GM19467 (cell line): Measurements from ENCODE around the gene BOLL.
"Not testable (repeated sequence)": the region's sequence is repeated elsewhere in the genome, so short reads cannot be mapped to it uniquely, and the experiment has no call there.

Source experiments
- ATAC-seq: cut with Tn5 transposase; IDR thresholded peaks from one replicate; pipeline ENCODE4 v1.9.1; 2021; ENCODE audit warnings: mild to moderate bottlenecking, moderate library complexity; ENCODE audit not compliant: unreplicated experiment

Gene BOLL

DNA sequence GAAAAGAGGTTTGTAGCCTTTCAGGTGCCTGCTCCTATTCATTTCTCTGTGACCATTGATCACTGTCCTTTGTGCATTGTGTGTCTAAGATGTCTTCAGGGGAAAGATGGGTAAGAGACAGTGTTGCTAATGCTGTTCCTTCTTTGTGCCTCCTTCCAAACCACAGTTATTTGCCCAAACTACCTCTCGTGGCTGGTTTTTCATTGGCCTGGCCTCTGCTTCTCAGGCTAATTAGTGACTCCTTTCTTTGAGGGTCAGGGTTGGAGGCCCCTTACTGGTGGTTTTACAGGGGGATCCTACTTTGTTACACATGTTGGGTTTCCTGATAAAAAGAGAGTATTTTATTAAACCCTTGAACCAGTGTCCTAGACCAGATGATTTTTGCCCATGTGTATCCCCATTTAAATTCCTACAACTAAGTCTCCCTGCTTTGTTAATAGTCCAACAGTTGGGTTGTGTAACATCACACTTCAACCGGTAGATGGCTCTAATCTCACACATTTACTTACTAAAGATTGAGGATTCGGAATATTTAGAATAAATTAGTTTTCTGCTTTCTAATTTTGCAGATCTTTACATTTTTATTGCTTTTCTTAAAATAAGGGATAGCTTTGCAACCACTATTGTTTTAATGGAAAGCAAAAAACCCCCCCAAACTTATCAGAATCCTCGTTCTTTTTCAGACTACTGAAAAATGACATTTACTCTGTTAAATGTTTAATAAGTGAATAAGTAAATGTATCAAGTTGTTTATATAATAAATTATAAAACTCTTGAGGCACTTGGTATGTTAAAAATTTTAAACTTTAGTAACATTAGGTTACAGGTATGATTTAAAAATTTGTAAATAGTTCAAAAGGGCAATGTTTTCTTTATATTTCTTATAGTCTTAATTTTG is 77.6 kb downstream of the BOLL start:
- ATAC-seq, result no peak

DNA sequence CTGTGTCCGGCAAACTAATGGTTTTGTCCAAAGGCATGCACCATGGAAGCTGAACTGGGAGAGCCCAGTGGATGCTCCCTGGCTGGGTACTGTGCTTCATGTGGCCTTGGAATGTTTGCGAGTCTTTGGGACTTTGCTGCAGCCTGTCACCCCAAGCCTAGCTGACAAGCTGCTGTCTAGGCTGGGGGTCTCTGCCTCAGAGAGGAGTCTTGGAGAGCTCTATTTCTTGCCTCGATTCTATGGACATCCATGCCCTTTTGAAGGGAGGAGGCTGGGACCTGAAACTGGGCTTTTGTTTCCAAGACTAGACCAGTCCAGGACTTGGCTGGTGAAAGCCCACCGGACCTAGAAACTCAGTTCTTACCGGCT is 78.3 kb downstream of the BOLL start:
- no peak for ATAC-seq

DNA sequence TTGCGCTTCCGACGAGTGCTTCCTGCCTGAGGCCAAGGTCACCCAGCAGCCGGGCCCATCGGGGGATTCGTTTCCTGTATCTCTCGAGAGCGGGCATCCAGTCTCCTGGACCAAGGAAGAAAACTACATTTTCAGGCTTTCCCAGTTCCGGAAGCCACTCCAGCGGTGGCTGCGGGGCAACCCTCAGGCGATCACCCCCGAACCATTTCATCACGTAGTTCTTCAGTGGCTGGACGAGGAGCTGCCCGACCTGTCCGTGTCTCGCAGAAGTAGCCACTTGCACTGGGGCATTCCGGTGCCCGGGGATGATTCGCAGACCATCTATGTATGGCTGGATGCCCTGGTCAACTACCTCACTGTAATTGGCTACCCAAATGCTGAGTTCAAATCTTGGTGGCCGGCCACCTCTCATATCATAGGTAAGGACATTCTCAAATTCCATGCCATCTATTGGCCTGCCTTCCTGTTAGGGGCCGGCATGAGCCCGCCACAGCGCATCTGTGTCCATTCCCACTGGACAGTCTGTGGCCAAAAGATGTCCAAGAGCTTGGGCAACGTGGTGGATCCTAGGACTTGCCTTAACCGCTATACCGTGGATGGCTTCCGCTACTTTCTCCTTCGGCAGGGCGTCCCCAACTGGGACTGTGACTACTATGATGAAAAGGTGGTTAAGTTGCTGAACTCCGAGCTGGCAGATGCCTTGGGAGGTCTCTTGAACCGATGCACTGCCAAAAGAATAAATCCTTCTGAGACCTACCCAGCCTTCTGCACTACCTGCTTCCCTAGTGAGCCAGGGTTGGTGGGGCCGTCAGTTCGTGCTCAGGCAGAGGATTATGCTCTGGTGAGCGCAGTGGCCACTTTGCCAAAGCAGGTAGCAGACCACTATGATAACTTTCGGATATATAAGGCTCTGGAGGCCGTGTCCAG is 78.9 kb downstream of the BOLL start:
- ATAC-seq, result peak; percentile 17

DNA sequence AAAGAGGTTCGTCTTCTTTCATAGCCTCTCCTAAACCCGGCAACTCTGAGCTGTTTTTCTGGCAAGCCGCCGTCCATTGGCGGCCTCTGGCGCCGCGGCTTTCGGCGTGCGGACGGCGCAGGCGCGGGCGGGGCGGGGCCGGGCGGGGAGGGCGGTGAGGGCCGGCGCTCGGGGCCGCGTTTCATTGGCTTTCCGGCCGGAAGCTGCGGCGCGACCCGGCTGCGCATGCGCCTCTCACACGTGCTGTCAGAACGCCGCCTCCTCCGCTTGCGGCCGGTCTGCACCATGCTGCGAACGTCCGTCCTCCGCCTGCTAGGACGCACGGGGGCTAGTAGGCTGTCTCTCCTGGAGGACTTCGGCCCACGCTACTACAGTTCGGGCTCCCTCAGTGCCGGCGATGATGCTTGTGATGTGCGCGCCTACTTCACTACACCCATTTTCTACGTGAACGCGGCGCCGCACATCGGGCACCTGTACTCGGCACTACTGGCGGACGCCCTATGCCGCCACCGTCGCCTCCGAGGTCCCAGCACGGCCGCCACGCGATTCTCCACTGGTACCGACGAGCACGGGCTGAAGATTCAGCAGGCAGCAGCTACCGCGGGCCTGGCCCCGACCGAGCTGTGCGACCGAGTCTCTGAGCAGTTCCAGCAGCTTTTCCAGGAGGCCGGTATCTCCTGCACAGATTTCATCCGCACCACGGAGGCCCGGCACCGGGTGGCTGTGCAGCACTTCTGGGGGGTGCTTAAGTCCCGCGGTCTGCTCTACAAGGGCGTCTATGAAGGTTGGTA is 79.8 kb downstream of the BOLL start, which contains the start of gene MARS2:
Gene MARS2, plus strand, starts transcription at position 249 of the 791 bp plus-strand sequence. Its CDS starts 37 bp downstream, at position 286.
- ATAC-seq, result peak; percentile 86

DNA sequence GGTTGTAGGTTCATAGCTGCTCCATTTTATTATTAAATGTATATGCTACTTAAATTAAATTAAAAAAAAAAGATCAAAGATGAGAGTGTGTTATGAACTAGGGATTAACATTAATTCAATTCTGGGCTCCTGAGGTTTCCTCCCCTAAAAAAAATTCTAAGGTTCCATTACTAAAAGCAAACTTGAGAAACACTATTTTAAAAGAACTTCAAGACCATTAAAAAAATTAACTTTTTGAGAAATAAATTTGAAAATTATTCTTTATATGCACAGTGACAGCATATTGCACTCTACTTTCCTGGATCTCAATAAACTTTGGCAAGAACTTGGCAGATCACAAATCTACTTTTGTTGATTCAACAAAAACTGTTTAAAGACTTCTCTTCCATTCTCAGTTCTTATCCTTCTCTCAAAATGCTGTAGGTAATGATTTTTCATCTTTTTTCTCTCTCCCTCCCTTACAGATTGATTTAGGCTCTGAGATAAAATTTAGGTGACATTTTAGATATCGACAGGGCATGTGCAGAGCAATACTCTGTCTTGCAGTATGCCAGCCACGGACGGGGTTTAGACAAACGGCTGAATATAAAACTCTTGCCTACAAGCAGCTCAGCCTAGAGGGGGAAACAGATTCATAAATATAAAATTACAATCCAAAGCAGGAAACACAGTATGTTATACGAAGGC is 80.5 kb downstream of the BOLL start:
- ATAC-seq, result peak; percentile 30

DNA sequence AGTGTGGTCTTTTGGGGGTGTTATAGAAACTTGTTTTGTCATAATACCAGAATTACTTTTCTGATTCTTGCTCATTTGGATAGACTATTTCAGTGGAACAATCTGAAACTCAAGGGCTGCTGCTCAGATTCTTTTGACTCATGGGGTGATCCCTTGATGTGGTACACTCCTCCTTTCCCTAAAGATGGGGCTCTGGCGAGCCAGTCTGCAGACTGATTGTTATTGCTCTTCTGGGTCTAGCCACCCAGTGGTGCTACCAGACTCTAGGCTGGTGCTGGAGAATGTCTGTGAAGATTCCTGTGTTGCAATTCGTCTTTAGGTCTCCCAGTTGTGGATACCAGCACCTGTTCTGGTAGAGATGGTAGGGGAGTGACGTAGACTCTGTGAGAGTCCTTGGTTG is 84.2 kb downstream of the BOLL start:
- no peak for ATAC-seq

DNA sequence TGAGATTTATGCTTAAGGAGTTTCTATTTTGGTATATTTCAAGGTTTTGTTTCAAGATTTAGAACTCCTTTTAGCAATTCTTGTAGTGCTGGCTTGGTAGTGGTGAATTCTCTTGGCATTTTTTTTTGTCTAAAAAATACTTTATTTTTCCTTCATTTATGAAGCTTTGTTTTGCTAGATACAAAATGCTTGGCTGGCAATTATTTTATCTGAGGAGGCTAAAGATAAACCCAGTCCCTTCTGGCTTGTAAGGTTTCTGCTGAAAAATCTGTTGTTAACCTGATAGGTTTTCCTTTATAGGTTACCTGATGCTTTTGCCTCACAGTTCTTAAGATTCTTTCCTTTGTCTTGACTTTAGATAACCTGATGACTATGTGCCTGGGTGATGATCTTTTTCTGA is 85.4 kb downstream of the BOLL start:
- ATAC-seq, result not testable (repeated sequence)

DNA sequence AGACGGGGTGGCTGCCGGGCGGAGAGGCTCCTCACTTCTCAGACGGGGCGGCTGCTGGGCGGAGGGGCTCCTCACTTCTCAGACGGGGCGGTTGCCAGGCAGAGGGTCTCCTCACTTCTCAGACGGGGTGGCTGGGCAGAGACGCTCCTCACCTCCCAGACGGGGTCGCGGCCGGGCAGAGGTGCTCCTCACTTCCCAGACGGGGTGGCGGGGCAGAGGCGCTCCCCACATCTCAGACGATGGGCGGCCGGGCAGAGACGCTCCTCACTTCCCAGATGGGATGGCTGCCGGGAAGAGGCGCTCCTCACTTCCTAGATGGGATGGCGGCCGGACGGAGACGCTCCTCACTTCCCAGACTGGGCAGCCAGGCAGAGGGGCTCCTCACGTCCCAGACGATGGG is 88.5 kb downstream of the BOLL start:
- not testable (repeated sequence) for ATAC-seq

DNA sequence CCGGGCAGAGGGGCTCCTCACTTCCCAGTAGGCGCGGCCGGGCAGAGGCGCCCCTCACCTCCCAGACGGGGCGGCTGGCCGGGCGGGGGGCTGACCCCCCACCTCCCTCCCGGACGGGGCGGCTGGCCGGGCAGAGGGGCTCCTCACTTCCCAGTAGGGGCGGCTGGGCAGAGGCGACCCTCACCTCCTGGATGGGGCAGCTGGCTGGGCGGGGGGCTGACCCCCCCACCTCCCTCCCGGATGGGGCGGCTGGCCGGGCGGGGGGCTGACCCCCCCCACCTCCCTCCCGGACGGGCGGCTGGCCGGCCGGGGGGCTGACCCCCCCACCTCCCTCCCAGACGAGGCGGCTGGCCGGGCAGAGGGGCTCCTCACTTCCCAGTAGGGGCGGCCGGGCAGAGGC is 89.1 kb downstream of the BOLL start:
- ATAC-seq, result not testable (repeated sequence)

DNA sequence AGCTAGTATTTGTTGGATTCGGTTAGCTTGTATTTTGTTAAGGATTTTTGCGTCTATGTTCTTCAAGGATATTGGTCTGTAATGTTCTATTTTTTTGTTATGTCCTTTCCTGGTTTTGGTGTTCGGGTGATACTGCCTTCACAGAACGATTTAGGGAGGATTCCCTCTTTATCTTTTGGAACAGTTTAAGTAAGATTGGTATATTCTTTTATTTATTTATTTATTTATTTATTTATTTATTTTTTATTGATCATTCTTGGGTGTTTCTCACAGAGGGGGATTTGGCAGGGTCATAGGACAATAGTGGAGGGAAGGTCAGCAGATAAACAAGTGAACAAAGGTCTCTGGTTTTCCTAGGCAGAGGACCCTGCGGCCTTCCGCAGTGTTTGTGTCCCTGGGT is 89.9 kb downstream of the BOLL start:
- ATAC-seq, result not testable (repeated sequence)

DNA sequence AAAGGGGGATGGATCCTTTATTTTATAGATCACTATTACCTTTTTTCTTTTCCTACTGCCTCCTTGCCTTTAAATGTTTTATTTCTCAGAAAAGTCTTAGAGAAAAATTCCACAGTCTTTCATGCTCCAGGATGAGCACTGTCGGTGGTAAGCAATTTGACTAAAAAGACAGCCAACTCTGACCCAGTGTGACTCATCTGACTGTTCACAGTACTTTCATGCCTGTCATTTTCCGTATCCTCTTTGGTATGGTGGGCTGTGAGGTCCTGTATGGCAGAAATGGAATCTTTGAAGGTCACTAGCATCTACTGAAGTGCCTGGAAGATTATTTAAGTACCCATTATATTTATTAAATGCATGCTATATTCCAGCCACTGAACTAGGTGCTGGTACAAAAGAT is 107.6 kb downstream of the BOLL start:
- ATAC-seq, result no peak

DNA sequence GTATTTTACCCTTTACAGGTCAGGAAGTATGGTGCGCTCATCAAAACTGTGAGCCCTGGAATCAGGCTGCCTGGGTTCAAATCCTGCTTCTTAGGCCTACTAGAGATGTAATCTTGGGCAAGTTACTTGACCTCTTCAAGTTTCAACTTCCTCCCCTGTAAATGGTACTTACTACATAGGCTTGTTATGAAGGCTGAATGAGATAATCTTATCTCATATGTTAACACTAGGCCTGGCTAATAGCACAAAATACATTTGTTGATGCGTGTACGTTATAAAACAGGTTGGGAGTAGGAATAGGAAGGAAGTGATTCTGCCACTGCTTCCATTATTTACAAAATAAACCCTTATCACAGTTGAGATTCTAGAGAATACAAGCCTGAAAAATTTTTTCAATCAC is 108.1 kb downstream of the BOLL start:
- ATAC-seq, result no peak
